ENCODE data around the gene CYFIP2.
"Not testable (repeated sequence)": the region's sequence is repeated elsewhere in the genome, so short reads cannot be mapped to it uniquely, and the experiment has no call there.

Gene CYFIP2

GRCh38 chr5:157390133-157390532 is 124.2 kb downstream of the CYFIP2 start:
- DNase-seq (ENCODE audit: low read depth, low spot score), result no peak

- DNase-seq (ENCODE audit: low read depth, low spot score), result peak; percentile 41
Observed at GRCh38 chr5:157390551-157391297, 124.8 kb downstream of the CYFIP2 start.

- no peak for DNase-seq (ENCODE audit: low read depth, low spot score)
Observed at GRCh38 chr5:157398305-157398704, 132.4 kb downstream of the CYFIP2 start.

GRCh38 chr5:157400741-157401495 is 135.0 kb downstream of the CYFIP2 start:
- DNase-seq (ENCODE audit: low read depth, low spot score), result no peak

- no peak for DNase-seq (ENCODE audit: low read depth, low spot score)
Observed at GRCh38 chr5:157415838-157416237, 149.9 kb downstream of the CYFIP2 start.

- not testable (repeated sequence) for DNase-seq (ENCODE audit: low read depth, low spot score)
Observed at GRCh38 chr5:157419521-157419920, 153.6 kb downstream of the CYFIP2 start.

- DNase-seq (ENCODE audit: low read depth, low spot score), result not testable (repeated sequence)
Observed at GRCh38 chr5:157429920-157430319, 164.0 kb downstream of the CYFIP2 start.

GRCh38 chr5:157431544-157432200 is 165.7 kb downstream of the CYFIP2 start:
- DNase-seq (ENCODE audit: low read depth, low spot score), result peak; percentile 14

- DNase-seq (ENCODE audit: low read depth, low spot score), result no peak
Observed at GRCh38 chr5:157434096-157434495, 168.2 kb downstream of the CYFIP2 start.

- no peak for DNase-seq (ENCODE audit: low read depth, low spot score)
Observed at GRCh38 chr5:157443041-157443549, 177.2 kb downstream of the CYFIP2 start.

GRCh38 chr5:157444224-157444623 is 178.3 kb downstream of the CYFIP2 start:
- DNase-seq (ENCODE audit: low read depth, low spot score), result no peak

Data from ELF-1 (cell line).